ENCODE data around the gene GPC5. TPM values are rescaled to one million over a fixed set of nuclear protein-coding genes. Genes with fewer than 3 reads are reported as not detected.

Gene GPC5
- total RNA-seq, 1 donor from 2014 or later = 0.07 TPM

GRCh38 chr13:91537376-91537775, 139.0 kb downstream of the GPC5 start:
- no peak overlapping the region for H3K4me3 ChIP-seq
- no peak overlapping the region for H3K9ac ChIP-seq
- H2AFZ ChIP-seq (replicated peaks) = no peak overlapping the region
- H3K9me3 ChIP-seq (ENCODE audit: low read depth) = no peaks in the 10 kb centered on the region
- H3K79me2 ChIP-seq (ENCODE audit: low read depth) = no peaks in the 10 kb centered on the region
- no peak overlapping the region for H3K27ac Mint-ChIP-seq
- DNase-seq (ENCODE audit: low spot score) = no peak
- H3K27me3 Mint-ChIP-seq (ENCODE audit: insufficient read depth, low read depth) = no peaks in the 10 kb centered on the region
- no peaks in the 10 kb centered on the region for H3K36me3 ChIP-seq
- H4K20me1 ChIP-seq (ENCODE audit: low read depth) = no peaks in the 10 kb centered on the region
- no peaks in the 10 kb centered on the region for H3K9me3 Mint-ChIP-seq
- no peaks in the 10 kb centered on the region for H3K36me3 Mint-ChIP-seq
- no peaks in the 10 kb centered on the region for H3K4me1 ChIP-seq
- no peak overlapping the region for H3K4me3 Mint-ChIP-seq
- no peak overlapping the region for H3K4me2 ChIP-seq
- H3F3A ChIP-seq (ENCODE audit: low read depth) = no peaks in the 10 kb centered on the region
- peaks cover 16% of the 10 kb centered on the region for H3K4me1 Mint-ChIP-seq
- TF ChIP-seq CTCF (IDR thresholded peaks at IDR 0.05) (no peak), EZH2phosphoT487 (IDR thresholded peaks at IDR 0.05) (no peak), EZH2 (IDR thresholded peaks at IDR 0.05) (no peak)
- no peak overlapping the region for H3K27ac ChIP-seq
- H3K27me3 ChIP-seq = no peaks in the 10 kb centered on the region

- no peak for DNase-seq (ENCODE audit: low spot score)
These were observed 141.1 kb downstream of the GPC5 start for GRCh38 chr13:91539286-91540157.

GRCh38 chr13:91540158-91540736, 141.8 kb downstream of the GPC5 start:
- H2AFZ ChIP-seq (replicated peaks) = peak overlapping the region; percentile 64
- H4K20me1 ChIP-seq (ENCODE audit: low read depth) = no peaks in the 10 kb centered on the region
- H3K79me2 ChIP-seq (ENCODE audit: low read depth) = no peaks in the 10 kb centered on the region

More at GRCh38 chr13:91539286-91540157, 141.1 kb downstream of the GPC5 start:
- TF ChIP-seq EZH2phosphoT487 (IDR thresholded peaks at IDR 0.05) (no peak), EZH2 (IDR thresholded peaks at IDR 0.05) (no peak), CTCF (IDR thresholded peaks at IDR 0.05) (no peak)
- Histone ChIP-seq H4K20me1 (ENCODE audit: low read depth) (no peaks in the 10 kb centered on the region), H2AFZ (replicated peaks) (peak overlapping the region; percentile 64), H3K4me1 (no peaks in the 10 kb centered on the region), H3K4me3 (no peak overlapping the region), H3K79me2 (ENCODE audit: low read depth) (no peaks in the 10 kb centered on the region), H3K27ac (no peak overlapping the region), H3K9me3 (ENCODE audit: low read depth) (no peaks in the 10 kb centered on the region), H3K9ac (no peak overlapping the region), H3K36me3 (no peaks in the 10 kb centered on the region), H3K4me2 (no peak overlapping the region), H3F3A (ENCODE audit: low read depth) (no peaks in the 10 kb centered on the region), H3K27me3 (no peaks in the 10 kb centered on the region)
- no peaks in the 10 kb centered on the region for H3K9me3 Mint-ChIP-seq
- H3K27ac Mint-ChIP-seq = peak overlapping the region; percentile 46
- no peaks in the 10 kb centered on the region for H3K27me3 Mint-ChIP-seq (ENCODE audit: insufficient read depth, low read depth)
- no peaks in the 10 kb centered on the region for H3K36me3 Mint-ChIP-seq
- H3K4me1 Mint-ChIP-seq = peaks cover 16% of the 10 kb centered on the region
- no peak overlapping the region for H3K4me3 Mint-ChIP-seq

More at GRCh38 chr13:91540158-91540736, 141.8 kb downstream of the GPC5 start:
- Histone ChIP-seq H3K9me3 (ENCODE audit: low read depth) (no peaks in the 10 kb centered on the region), H3K4me3 (no peak overlapping the region), H3K9ac (no peak overlapping the region), H3K27me3 (no peaks in the 10 kb centered on the region), H3F3A (ENCODE audit: low read depth) (no peaks in the 10 kb centered on the region), H3K36me3 (no peaks in the 10 kb centered on the region), H3K4me1 (no peaks in the 10 kb centered on the region), H3K27ac (no peak overlapping the region), H3K4me2 (no peak overlapping the region)
- H3K9me3 Mint-ChIP-seq = no peaks in the 10 kb centered on the region
- no peak overlapping the region for H3K27ac Mint-ChIP-seq
- no peak for TF ChIP-seq CTCF (IDR thresholded peaks at IDR 0.05)
- no peaks in the 10 kb centered on the region for H3K27me3 Mint-ChIP-seq (ENCODE audit: insufficient read depth, low read depth)
- DNase-seq (ENCODE audit: low spot score) = no peak
- no peaks in the 10 kb centered on the region for H3K36me3 Mint-ChIP-seq
- no peak overlapping the region for H3K4me3 Mint-ChIP-seq
- peaks cover 12% of the 10 kb centered on the region for H3K4me1 Mint-ChIP-seq
